ENCODE results near the gene FAM200A.

DNA sequence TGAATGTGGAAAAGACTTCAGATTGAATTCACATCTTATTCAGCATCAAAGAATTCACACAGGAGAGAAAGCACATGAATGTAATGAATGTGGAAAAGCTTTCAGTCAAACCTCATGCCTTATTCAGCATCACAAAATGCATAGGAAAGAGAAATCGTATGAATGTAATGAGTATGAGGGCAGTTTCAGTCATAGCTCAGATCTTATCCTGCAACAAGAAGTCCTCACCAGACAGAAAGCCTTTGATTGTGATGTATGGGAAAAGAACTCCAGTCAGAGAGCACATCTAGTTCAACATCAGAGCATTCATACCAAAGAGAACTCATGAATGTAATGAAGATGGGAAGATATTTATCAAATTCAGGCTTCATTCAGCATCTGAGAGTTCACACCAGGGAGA lies 21.3 kb upstream of the FAM200A start:
- TF ChIP-seq, protein P1, sequence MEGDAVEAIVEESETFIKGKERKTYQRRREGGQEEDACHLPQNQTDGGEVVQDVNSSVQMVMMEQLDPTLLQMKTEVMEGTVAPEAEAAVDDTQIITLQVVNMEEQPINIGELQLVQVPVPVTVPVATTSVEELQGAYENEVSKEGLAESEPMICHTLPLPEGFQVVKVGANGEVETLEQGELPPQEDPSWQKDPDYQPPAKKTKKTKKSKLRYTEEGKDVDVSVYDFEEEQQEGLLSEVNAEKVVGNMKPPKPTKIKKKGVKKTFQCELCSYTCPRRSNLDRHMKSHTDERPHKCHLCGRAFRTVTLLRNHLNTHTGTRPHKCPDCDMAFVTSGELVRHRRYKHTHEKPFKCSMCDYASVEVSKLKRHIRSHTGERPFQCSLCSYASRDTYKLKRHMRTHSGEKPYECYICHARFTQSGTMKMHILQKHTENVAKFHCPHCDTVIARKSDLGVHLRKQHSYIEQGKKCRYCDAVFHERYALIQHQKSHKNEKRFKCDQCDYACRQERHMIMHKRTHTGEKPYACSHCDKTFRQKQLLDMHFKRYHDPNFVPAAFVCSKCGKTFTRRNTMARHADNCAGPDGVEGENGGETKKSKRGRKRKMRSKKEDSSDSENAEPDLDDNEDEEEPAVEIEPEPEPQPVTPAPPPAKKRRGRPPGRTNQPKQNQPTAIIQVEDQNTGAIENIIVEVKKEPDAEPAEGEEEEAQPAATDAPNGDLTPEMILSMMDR (IDR thresholded peaks at IDR 0.05; ENCODE audit: low read depth, low read length) = no peak
- TF ChIP-seq EZH2phosphoT487 (IDR thresholded peaks at IDR 0.05; ENCODE audit: low read depth) = no peak

Data from OCI-LY3 (cell line).